D721Med (cell line): ENCODE results near the gene DHX32.

Experiments used
- DNase-seq: peaks from one replicate; pipeline ENCODE4 v3.0.0; 2011; ENCODE audit warnings: low spot score; ENCODE audit not compliant: insufficient read length
- FAIRE-seq: peaks from 2 replicates; lab custom pipeline; 2011; peaks lifted over from hg19 to GRCh38; lab: Jason Lieb, UNC
- TF ChIP-seq, protein P1 (sequence below): IDR thresholded peaks from 2 replicates; pipeline ENCODE4 v1.5.1; 2012; ENCODE audit warnings: mild to moderate bottlenecking, control low read depth; ENCODE audit not compliant: insufficient read depth; ENCODE audit errors: missing control alignments

Gene DHX32

DNA sequence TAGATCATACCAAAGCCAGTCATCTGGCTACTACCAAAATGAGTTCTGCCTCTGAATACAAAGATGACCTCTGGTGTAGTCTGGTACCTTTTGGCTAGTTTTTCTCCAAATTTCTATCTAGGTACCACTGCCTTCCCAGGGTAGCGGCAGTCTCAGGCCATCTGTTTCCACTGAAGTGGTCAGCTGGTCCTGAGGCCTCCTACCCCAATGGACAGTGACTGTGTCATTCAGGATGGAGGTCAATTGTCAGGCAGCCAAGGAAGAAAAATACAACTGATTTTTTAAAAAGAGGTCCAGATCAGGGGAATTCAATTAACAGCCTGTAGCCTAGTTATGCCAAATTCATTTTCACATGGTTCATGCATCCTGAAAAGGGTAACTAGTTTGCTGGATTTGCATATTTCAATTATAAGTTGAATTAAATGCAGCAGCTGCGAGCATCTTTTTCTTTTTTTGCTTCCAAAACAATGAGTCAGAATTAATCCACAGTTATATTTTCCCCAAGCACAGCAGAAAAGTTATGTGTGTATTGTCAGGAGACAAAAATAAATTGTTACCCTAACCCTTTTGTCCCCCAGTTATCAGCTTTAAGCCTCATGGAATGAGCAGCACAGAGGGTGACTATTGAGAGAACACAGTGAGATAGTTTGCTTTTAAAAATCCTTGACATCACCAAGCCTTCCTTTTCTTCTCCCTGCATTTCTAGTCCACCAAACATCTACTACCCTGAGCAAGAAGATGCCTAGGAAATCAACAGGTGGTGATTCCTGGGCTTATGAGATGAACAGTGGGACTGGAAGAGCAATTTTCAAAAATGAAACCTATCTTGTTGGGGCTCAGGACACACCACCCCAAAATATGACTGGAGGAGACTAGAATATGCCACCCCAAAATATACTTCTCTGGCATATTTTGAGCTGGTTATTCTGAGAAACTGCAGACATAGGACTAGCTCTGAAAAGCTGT, 30.0 kb downstream of the DHX32 start:
- no peak for FAIRE-seq

DNA sequence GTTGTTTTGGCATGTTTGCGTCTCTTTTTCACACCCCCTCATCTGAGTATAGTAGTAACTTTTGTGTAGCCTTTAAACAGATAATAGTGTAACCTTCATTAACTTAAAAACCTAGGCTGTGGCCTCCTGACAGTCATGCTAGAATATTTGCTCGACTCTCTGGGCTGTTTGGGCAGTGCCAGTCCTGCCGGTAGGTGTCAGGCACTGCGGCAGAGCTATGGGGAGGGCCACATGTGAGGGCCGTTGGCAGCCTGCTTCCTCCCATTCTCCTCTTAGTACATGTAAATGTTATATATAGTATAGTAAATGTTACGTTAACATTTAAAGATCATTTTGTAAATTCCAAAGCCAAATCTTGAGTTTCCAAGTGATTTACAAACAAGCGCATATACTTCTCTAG, 31.6 kb downstream of the DHX32 start:
- no peak for DNase-seq
- TF ChIP-seq, protein P1, sequence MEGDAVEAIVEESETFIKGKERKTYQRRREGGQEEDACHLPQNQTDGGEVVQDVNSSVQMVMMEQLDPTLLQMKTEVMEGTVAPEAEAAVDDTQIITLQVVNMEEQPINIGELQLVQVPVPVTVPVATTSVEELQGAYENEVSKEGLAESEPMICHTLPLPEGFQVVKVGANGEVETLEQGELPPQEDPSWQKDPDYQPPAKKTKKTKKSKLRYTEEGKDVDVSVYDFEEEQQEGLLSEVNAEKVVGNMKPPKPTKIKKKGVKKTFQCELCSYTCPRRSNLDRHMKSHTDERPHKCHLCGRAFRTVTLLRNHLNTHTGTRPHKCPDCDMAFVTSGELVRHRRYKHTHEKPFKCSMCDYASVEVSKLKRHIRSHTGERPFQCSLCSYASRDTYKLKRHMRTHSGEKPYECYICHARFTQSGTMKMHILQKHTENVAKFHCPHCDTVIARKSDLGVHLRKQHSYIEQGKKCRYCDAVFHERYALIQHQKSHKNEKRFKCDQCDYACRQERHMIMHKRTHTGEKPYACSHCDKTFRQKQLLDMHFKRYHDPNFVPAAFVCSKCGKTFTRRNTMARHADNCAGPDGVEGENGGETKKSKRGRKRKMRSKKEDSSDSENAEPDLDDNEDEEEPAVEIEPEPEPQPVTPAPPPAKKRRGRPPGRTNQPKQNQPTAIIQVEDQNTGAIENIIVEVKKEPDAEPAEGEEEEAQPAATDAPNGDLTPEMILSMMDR, result no peak
- no peak for FAIRE-seq

More for the DNA sequence above, 30.0 kb downstream of the DHX32 start:
- TF ChIP-seq, protein P1, result no peak
- DNase-seq, result no peak

DNA sequence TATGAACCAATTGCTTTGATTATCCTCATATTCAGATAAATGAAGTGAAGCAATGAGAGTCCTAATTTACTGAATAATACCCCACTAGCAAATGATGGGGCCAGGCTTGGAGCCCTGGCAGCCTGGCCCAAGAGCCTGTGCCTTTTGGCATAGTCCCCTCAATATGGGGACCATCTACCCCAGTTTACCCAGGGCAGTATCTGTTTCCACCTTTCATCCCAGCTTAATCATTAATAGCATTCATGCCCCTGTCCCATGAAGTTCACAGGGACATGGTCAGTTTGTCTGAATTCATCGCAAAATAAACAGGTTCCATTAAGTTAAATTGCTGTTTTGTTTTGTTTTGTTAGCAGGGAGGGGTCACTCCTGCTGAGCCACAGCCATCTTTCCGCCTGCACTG, 32.2 kb downstream of the DHX32 start:
- FAIRE-seq, result no peak
- TF ChIP-seq, protein P1, result no peak
- DNase-seq, result no peak

DNA sequence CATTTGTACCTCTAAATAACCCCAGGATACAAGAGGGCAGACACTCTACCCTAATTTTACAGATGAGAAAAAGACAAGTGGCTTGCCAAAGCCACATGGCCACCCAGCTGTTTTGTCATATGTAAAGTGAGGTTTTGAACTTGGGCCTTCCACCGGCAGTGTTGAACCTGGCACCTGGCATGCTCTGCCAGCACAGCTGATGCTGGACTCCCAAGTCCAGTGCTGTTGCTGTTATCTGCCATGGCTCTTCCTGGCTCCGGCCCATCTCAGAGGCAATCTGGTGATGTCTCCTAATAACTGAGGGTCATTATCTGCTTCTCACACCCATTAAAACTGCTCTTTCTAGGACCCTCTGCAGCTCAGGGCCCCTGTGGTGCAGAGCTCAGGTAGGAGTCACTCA, 32.7 kb downstream of the DHX32 start:
- TF ChIP-seq, protein P1, result no peak
- no peak for FAIRE-seq
- no peak for DNase-seq

DNA sequence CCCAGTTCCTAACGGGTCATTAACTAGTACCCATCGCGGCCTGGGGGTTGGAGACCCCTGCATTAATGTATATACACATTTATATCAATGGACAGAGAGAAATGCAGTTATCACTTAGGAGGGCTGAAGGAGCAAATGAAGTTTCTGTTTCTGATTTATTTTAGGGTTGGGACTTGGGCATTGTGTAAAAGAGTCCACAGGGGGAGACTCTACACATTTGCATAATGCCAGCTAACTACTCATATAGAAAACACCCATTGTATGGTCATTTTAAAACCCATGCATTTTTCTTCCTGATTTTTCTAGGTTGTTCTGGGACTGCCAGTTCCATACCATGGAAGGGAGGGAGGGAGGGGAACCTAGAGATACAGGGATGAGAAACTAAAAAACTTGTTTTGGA, 34.2 kb downstream of the DHX32 start:
- DNase-seq (no peak), FAIRE-seq (no peak)
- TF ChIP-seq, protein P1, result no peak

DNA sequence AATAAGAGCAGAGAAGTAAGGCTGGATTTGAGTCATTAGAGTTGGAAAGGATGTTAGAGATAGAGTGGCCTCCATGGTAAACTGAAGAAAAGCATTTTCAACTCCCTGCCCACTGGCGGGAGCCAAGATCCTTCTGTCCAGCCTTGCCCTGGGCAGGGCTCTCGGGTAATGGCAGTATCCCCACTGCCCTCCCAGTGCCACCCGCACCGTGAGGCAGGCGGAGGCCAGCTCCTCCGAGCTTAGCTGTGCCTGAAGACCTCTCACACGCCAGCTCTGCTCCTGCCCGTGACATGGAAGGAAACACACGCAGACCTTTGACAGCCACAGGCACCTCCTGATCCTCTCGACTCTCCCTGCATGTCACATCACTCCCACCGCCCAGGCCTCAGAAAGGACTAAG, 35.5 kb downstream of the DHX32 start:
- no peak for DNase-seq
- no peak for FAIRE-seq
- TF ChIP-seq, protein P1, result no peak

DNA sequence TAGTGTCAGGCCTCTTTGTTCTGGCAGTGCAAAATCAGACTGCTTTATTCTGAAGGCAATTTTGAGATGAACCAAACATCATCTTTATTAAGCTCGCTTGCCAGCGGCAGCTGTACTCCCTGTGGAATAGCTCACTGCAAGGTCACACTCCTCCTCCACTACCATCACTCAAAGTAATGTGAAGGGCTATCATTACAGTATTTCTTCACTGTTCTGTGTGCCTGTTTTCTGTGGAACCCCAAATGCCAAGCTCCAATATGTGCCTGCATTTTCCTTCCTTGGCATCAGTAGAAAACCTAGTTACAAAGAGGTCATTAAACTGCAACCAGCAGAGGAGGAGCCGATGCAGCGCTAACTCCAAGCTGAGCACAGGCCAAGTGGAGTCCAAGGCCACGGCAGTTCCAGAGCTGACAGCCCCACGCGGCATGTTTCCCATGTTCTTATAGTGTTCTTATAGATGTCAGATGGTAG, 36.3 kb downstream of the DHX32 start:
- DNase-seq (no peak), FAIRE-seq (no peak)
- TF ChIP-seq, protein P1, result no peak
